SW 1271 (cell line): Measurements from ENCODE around the gene NES.

ENCODE experiments used
- DNase-seq, 2 experiments: peaks; one replicate each; lab custom pipeline; 2025; lab: John Stamatoyannopoulos, UW

Gene NES

GRCh38 chr1:156664046-156664766 lies 13.0 kb downstream of the NES start:
- DNase-seq = no peak

GRCh38 chr1:156663178-156663577 lies 14.0 kb downstream of the NES start:
- no peak for DNase-seq

DNA sequence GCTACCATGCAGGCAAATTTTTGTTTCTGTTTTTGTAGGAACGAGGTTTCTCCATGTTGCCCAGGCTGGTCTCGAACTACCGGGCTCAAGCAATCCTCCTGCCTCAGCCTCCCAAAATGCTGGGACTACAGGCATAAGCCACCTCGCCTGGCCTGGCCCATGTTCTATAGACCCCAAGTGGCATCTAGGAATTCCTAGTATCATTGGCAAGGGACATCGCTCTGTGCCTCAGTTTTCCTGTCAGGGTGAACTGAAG lies 14.5 kb downstream of the NES start:
- DNase-seq = no peak

DNA sequence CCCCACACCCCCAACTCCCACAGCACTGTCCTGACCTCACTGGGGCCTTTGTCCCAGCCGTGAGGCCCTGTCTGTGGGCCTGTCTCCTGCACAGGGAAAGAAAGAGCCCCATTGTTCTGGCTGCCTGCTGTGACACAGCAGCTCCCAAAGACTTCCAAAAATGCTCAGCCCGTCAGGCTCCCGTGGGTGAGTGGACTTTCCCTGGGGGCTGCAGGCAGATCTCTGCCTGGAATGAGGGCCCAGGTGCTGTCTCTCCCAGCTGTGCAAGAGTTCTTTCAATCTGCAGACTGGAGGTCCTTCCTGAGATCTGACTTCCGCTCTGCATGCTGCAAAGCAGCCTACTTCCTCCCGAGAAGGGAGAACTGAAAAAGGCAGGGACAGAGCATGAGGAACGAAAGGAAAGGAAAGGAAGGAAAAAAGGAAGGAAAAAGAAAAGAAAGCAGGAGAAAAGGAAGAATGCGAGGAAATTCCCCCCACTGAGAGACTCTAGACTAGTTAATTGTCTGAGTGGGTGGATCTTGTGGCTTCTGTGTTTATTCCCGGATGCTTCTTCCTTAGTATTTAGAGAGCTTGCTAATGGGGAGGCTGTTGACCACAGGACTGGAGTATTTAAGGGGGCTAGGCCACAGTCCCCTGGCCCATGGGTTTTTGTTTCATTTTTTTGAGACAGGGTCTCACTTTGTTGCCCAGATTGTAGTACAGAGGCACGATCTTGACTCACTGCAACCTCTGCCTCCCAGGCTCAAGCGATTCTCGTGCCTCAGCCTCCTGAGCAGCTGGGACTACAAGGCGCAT lies 15.0 kb downstream of the NES start:
- DNase-seq = no peak

- no peak for DNase-seq
Measured at GRCh38 chr1:156660752-156661112, 16.5 kb downstream of the NES start.

DNA sequence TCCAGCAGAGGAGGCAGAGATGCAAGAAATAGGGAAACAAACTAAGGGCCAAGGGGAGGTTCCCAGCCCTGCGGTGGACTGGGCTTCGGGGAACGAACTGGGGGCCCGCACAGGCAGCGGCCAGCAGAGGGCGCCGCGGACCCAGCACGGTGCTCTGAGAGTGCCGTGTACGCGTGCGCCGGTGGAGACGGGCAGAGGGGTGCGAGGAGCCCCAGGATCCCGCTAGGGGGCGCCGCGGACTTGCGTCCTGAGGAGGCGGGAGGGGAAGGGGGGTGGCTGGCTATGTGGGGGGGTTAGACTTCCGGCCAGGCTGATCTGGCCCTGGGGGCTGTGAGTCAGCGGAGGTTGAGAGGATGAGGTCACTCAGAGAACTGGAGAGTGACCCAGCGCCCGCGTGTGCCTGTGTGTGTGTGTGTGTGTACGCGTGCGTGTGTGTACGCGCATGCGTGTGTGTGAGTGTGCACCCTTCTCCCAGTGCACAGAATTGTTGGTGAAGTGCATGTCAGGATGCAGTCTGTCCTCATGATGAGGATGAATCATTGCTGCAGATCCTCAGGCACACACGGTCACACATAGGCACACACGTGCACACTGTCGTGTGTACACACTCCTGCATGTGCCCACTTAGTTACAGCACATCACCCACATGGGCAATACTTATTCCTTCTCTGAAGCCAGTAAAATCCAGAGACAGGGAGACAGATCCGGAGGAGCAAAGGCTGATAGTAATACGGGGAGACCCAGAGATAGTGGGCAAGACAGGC lies 17.0 kb downstream of the NES start:
- DNase-seq = peak; percentile 78 to 90

DNA sequence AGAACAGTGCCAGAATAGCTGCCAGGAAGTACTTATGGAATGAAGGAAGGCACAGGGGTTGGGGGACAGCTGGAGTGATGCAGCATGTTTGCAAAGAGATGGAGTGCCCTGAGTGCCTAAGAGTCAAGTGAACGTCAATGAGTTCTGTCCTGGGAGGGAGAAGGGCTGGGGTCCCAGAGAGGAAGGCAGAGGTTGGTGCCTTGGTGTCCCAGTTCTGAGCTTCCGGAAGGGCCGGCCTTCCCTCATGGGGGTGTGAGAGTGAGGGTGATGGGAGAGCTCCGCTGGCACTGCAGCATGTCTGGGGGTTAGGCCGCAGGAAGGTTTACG lies 17.6 kb downstream of the NES start:
- no peak for DNase-seq

GRCh38 chr1:156658945-156659574 lies 18.1 kb downstream of the NES start:
- no peak for DNase-seq

DNA sequence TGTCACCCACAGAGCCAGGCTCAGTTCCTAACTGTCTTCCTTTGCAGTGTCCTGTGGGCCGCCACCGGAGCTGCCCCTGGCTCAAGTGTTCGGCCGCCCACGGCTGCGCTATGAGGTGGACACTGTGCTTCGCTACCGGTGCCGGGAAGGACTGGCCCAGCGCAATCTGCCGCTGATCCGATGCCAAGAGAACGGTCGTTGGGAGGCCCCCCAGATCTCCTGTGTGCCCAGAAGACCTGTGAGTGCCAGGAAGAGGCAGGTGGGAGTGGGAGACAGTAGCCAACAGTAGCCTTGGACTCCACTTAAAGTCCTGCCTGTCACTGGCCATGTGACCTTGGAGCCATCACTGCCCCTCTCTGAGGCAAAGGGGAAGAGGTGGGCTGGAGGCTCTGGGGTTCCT lies 18.7 kb downstream of the NES start:
- no peak for DNase-seq

- no peak for DNase-seq
Measured at GRCh38 chr1:156657741-156658319, 19.4 kb downstream of the NES start.

DNA sequence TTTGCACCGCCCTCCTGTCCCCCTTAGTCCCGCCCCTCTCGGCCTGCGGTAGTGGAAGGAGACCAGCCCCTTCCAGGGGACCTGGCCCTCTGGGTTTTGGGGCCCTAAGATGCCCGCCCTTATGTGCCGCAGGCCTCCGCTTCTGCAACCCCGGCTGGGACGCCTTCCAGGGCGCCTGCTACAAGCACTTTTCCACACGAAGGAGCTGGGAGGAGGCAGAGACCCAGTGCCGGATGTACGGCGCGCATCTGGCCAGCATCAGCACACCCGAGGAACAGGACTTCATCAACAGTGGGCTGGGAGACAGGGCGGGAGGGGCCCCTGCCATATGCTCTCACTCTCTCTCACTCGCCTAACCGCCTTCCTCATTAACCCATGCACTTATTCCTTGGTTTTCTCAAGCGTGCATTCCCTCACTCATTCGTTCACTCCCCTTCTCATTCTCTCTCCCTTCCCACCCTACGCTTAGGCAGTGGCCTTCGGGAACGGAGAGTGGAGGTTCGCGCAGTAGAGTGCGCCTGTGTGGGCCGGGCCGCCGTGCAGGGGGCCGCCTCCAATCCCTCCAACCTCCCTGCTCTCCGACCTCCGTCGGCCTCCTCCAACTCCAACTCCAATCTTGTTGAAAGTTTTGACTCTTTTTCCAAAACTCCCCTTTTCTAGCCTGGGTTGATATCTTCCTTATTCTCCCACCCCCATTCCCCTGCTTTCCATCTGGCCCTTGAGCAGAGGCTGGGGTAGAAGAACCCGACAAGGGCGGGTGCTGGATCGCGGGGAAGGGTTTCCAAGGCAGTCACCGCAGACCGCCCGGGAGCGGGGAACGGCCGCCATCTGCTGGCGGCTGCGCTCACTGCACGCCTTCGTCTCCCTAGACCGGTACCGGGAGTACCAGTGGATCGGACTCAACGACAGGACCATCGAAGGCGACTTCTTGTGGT lies 20.1 kb downstream of the NES start:
- DNase-seq = peak in 1 of 2 experiments; percentile 12

DNA sequence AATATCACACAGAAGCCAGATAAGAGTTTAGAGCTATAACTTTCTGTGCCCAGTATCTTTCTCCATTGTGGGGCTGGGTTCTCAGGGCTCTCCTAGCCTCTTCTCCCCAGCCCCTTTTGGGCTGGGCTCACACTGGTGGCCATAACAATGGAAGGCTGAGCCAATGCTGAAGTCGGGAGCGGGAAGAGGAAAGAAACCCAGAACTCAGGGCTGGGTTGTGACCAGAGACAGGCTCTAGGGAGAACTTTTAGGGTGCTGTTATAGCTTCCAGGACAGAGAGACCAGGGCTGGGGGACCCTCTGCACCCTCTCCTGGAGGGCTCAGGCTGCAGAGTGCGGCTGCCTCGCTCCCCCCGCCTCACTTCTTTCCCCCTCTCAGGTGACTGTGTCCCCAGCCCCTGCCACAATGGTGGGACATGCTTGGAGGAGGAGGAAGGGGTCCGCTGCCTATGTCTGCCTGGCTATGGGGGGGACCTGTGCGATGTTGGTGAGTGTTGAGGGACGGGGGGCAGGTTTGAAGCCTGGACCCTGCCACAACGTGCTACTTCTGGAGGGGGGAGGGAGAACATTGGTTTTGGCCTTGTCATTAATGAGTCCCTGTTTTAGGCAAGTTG lies 21.2 kb downstream of the NES start:
- DNase-seq = no peak

DNA sequence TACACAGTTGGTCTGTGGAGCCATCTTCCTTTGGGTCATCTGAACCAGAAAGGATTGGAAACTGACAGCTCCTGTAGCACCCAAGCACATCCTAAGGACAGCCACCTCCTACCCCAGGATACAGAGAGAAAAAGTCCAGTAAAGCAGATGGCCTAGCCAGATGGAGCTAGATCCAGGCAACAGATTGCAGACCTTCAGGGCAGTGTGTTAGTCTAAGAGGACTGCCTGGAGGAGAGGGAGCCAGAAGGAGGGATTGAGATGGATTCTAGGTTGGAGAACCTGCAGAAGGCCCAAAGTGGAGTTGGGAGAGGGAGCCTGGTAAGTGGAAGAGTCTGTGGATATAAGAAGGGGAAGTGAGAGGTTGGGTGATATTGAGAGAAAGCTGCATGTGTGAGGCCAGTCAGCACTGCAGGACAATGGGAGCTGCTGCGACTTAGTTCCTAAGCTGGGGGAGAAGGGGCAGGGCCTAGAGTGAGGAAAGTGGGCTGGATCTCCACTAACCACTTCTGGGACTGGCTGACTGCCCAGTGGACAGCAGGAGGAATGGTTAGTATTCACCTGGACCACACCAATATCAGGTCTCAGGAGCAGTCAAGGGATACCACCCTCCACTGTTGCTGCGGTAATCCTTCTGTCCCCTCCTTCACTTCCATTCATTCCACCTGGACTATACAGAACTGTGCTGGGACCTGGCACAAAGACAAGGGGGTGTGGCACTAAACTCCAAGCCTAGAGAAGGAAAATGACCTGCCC lies 21.9 kb downstream of the NES start:
- DNase-seq = no peak

DNA sequence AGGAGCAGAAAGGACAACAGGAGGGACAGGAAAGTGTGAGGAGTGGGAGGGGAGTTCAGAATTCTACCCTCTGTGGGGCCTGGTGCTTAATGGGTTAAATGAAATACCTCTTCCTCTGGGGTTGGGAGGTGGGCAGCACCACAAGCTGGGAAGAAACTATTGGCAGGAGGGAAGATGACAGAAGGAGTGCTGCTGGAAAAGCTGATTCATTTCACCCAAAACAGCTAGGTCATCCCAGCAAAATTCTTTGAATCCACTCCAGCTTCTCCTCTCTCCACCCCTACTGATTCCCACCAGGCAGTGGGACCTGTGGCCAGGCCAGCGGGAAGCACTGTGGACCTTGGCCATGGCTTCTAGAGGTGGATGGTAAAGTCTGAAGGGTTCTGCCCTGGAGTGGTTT lies 22.5 kb downstream of the NES start:
- DNase-seq = no peak

GRCh38 chr1:156652992-156653355 lies 24.2 kb downstream of the NES start:
- DNase-seq = no peak

- no peak for DNase-seq
Measured at GRCh38 chr1:156652131-156652991, 24.8 kb downstream of the NES start.

GRCh38 chr1:156648951-156649350 lies 28.3 kb downstream of the NES start:
- no peak for DNase-seq

DNA sequence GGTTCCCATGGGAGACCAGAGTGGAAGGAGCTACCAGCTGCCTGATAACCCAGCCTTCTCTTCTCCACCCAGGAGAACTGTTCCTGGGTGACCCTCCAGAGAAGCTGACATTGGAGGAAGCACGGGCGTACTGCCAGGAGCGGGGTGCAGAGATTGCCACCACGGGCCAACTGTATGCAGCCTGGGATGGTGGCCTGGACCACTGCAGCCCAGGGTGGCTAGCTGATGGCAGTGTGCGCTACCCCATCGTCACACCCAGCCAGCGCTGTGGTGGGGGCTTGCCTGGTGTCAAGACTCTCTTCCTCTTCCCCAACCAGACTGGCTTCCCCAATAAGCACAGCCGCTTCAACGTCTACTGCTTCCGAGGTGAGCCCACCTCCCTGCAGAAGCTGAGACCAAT lies 28.7 kb downstream of the NES start:
- DNase-seq = no peak

DNA sequence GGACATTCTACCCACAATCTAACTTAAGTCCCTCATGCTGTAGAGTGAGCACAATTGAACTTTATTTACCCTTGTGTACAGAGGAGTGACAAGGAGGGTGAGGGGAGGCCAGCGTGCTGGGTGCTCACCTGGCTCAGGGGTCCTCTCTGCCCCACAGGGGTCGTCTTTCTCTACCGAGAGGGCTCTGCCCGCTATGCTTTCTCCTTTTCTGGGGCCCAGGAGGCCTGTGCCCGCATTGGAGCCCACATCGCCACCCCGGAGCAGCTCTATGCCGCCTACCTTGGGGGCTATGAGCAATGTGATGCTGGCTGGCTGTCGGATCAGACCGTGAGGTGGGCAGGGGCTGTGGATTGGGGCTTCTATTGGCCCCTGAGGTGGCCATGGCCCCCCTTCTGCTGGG lies 29.9 kb downstream of the NES start:
- no peak for DNase-seq
